Thyroid gland (tissue), 4 donors: ENCODE results near the gene BACH2. TPM values are rescaled to one million over a fixed set of nuclear protein-coding genes. Genes with fewer than 3 reads are reported as not detected.

Experiments used
- DNase-seq, 2 donors: peaks; one replicate each; pipeline ENCODE4 v3.0.0-alpha.2; 2019
- H3K27ac ChIP-seq, 3 donors: fragments of 200-600 bp; sonication (generic); 1 replicate in 2 of 3; 2 replicates in 1 of 3; pipeline ENCODE4 v1.5.1; 2016 to 2019; ENCODE audit warnings: mild to moderate bottlenecking in 1 of 3, moderate library complexity in 1 of 3
- H3K27me3 ChIP-seq: fragments of 200-600 bp; sonication (generic); one replicate; pipeline ENCODE4 v1.5.1; 2019
- H3K36me3 ChIP-seq, 2 donors: fragments of 200-600 bp; sonication (generic); one replicate each; pipeline ENCODE4 v1.5.1; 2016 to 2019
- H3K4me1 ChIP-seq, 2 donors: fragments of 200-600 bp; sonication (generic); one replicate each; pipeline ENCODE4 v1.5.1; 2017 to 2019
- H3K4me3 ChIP-seq, 3 donors: fragments of 200-600 bp; sonication (generic); replicated peaks in 1 of 3; 1 replicate in 2 of 3; 2 replicates in 1 of 3; pipeline ENCODE4 v1.5.1; 2016; ENCODE audit warnings: mild to moderate bottlenecking in 1 of 3
- H3K9me3 ChIP-seq: fragments of 200-600 bp; sonication (generic); one replicate; pipeline ENCODE4 v1.5.1; 2017
- CTCF ChIP-seq, 6 experiments: fragments of 200-600 bp in 3 of 6; fragments of 450-650 bp in 3 of 6; sonication (generic) in 3 of 6; IDR thresholded peaks; one replicate each; pipeline ENCODE4 v1.5.1; 2016 to 2019; ENCODE audit warnings: antibody characterized with exemption in 6 of 6, mild to moderate bottlenecking in 2 of 6, inconsistent platforms in 1 of 6, moderate library complexity in 1 of 6
- POLR2A ChIP-seq, 2 donors: fragments of 450-650 bp; IDR thresholded peaks; one replicate each; pipeline ENCODE4 v1.6.1; 2017; ENCODE audit warnings: antibody characterized with exemption in 2 of 2, mild to moderate bottlenecking in 2 of 2, moderate library complexity in 1 of 2
- WGBS, 2 donors: methylation state at CpG; one replicate each; pipeline ENCODE4 v1.1.5; 2017; 5-methylcytosine and 5-hydroxymethylcytosine counted together
- intact Hi-C: fragments of 100-400 bp; cut with DNase I; formaldehyde crosslinking; loops from one replicate; pipeline ENCODE4 v1.15.1; 2023
- total RNA-seq, 4 donors: library from RNA; depleted of rRNA; stranded (reverse); fragments of >200 nt; gene quantifications; one replicate each; pipeline ENCODE4 v1.2.3, GENCODE V29; 2016

The BACH2 gene
- total RNA-seq, 4 donors from 2014 or later: 0.98 to 6.6 (median 3.9) TPM

- Histone ChIP-seq H3K36me3 (no peaks in the 10 kb centered on the region), H3K27ac (no peak overlapping the region), H3K4me3 (no peak overlapping the region), H3K27me3 (no peaks in the 10 kb centered on the region), H3K4me1 (peaks cover under 1 to 6% of the 10 kb centered on the region in 2 donors), H3K9me3 (no peaks in the 10 kb centered on the region)
- WGBS, 2 donors: 95 to 96% methylated on average over 1 of the region's 1 CpG
- intact Hi-C loops: loop anchor here (10.0 kb wide), 1 partner anchor 459 kb away; no protein-coding TSS in a partner anchor
- no peak for DNase-seq
- TF ChIP-seq CTCF (IDR thresholded peaks at IDR 0.05) (no peak), POLR2A (IDR thresholded peaks at IDR 0.05) (no peak)
Measured at GRCh38 chr6:89936177-89936576, 360.5 kb downstream of the BACH2 start.

GRCh38 chr6:89934685-89935366, 361.8 kb downstream of the BACH2 start:
- H3K9me3 ChIP-seq: no peaks in the 10 kb centered on the region
- DNase-seq: no peak
- intact Hi-C loops: loop anchor here (10.0 kb wide), 1 partner anchor 460 kb away; no protein-coding TSS in a partner anchor
- H3K4me1 ChIP-seq: no peaks in the 10 kb centered on the region
- H3K27ac ChIP-seq: no peak overlapping the region
- H3K27me3 ChIP-seq: no peaks in the 10 kb centered on the region
- no peaks in the 10 kb centered on the region for H3K36me3 ChIP-seq
- 89 to 90% methylated on average over 19 of the region's 19 CpGs for WGBS, 2 donors
- no peak overlapping the region for H3K4me3 ChIP-seq
- no peak for TF ChIP-seq POLR2A (IDR thresholded peaks at IDR 0.05)
- TF ChIP-seq CTCF (IDR thresholded peaks at IDR 0.05): no peak

- WGBS, 2 donors: 94% methylated on average over 14 to 22 of the region's 22 CpGs
- Histone ChIP-seq H3K27me3 (no peaks in the 10 kb centered on the region), H3K9me3 (no peaks in the 10 kb centered on the region), H3K4me3 (no peak overlapping the region), H3K4me1 (no peaks in the 10 kb centered on the region), H3K36me3 (no peaks in the 10 kb centered on the region), H3K27ac (no peak overlapping the region)
- no peak for TF ChIP-seq POLR2A (IDR thresholded peaks at IDR 0.05)
- TF ChIP-seq CTCF (IDR thresholded peaks at IDR 0.05): no peak
- intact Hi-C loops: loop anchor here (10.0 kb wide), 1 partner anchor 462 kb away; no protein-coding TSS in a partner anchor
- no peak for DNase-seq
Measured at GRCh38 chr6:89932245-89932802, 364.3 kb downstream of the BACH2 start.

GRCh38 chr6:89930789-89931188, 365.9 kb downstream of the BACH2 start:
- H3K9me3 ChIP-seq: no peaks in the 10 kb centered on the region
- H3K27ac ChIP-seq: no peak overlapping the region
- no peak overlapping the region for H3K4me3 ChIP-seq
- TF ChIP-seq POLR2A (IDR thresholded peaks at IDR 0.05): no peak
- no peak for TF ChIP-seq CTCF (IDR thresholded peaks at IDR 0.05)
- intact Hi-C loops: loop anchor here (10.0 kb wide), 1 partner anchor 464 kb away; no protein-coding TSS in a partner anchor
- H3K36me3 ChIP-seq: no peaks in the 10 kb centered on the region
- H3K27me3 ChIP-seq: no peaks in the 10 kb centered on the region
- WGBS, 2 donors: 87 to 97% methylated on average over 5 of the region's 5 CpGs
- H3K4me1 ChIP-seq: no peaks in the 10 kb centered on the region
- no peak for DNase-seq

GRCh38 chr6:89928604-89929003, 368.0 kb downstream of the BACH2 start:
- no peak for DNase-seq
- 87 to 89% methylated on average over 6 of the region's 6 CpGs for WGBS, 2 donors

More at GRCh38 chr6:89928604-89929003, 368.0 kb downstream of the BACH2 start:
- intact Hi-C loops: no loop called here
- H3K9me3 ChIP-seq: no peaks in the 10 kb centered on the region
- H3K4me3 ChIP-seq: no peak overlapping the region
- TF ChIP-seq CTCF (IDR thresholded peaks at IDR 0.05) (no peak), POLR2A (IDR thresholded peaks at IDR 0.05) (no peak)
- no peaks in the 10 kb centered on the region for H3K4me1 ChIP-seq
- no peak overlapping the region for H3K27ac ChIP-seq
- no peaks in the 10 kb centered on the region for H3K27me3 ChIP-seq
- no peaks in the 10 kb centered on the region for H3K36me3 ChIP-seq
